Upper lobe of left lung (tissue), 6 donors: Measurements from ENCODE around the gene DOCK10. TPM values are rescaled to one million over a fixed set of nuclear protein-coding genes. Genes with fewer than 3 reads are reported as not detected.

Source experiments
- ATAC-seq, 2 donors: fragments of 200-7000 bp; cut with Tn5 transposase; one replicate each; pipeline ENCODE4 v1.9.1; 2022; ENCODE audit warnings: mild to moderate bottlenecking in 2 of 2, moderate library complexity in 2 of 2; ENCODE audit not compliant: low FRiP score in 2 of 2
- DNase-seq, 2 donors: peaks; one replicate each; pipeline ENCODE4 v3.0.0-alpha.2; 2019 to 2020
- H3K27ac ChIP-seq, 4 donors: fragments of 200-600 bp; sonication (generic); one replicate each; pipeline ENCODE4 v1.5.1; 2016 to 2019
- H3K27me3 ChIP-seq, 4 donors: fragments of 200-600 bp; sonication (generic); one replicate each; pipeline ENCODE4 v1.5.1; 2017 to 2019
- H3K36me3 ChIP-seq, 4 donors: fragments of 200-600 bp; sonication (generic); one replicate each; pipeline ENCODE4 v1.5.1; 2016 to 2019
- H3K4me1 ChIP-seq, 4 donors: fragments of 200-600 bp; sonication (generic); one replicate each; pipeline ENCODE4 v1.5.1; 2018 to 2019
- H3K4me3 ChIP-seq, 4 donors: fragments of 200-600 bp; sonication (generic); one replicate each; pipeline ENCODE4 v1.5.1; 2017 to 2019; ENCODE audit warnings: mild to moderate bottlenecking in 2 of 4, moderate library complexity in 1 of 4
- H3K9me3 ChIP-seq, 4 donors: fragments of 200-600 bp; sonication (generic); one replicate each; pipeline ENCODE4 v1.5.1; 2018 to 2019
- CTCF ChIP-seq, 6 experiments: fragments of 450-650 bp in 4 of 6; fragments of 200-600 bp in 2 of 6; sonication (generic) in 2 of 6; IDR thresholded peaks; one replicate each; pipeline ENCODE4 v1.5.1; 2016 to 2019; ENCODE audit warnings: antibody characterized with exemption in 6 of 6
- EP300 ChIP-seq, 4 donors: sonication (generic); formaldehyde crosslinking; IDR thresholded peaks; one replicate each; pipeline ENCODE4 v1.5.1; 2017; ENCODE audit warnings: antibody characterized with exemption in 4 of 4, control low read depth in 2 of 4
- POLR2A ChIP-seq, 4 donors: fragments of 450-650 bp; IDR thresholded peaks; one replicate each; pipeline ENCODE4 v1.5.1; 2016 to 2017; ENCODE audit warnings: antibody characterized with exemption in 4 of 4, mild to moderate bottlenecking in 2 of 4
- POLR2AphosphoS5 ChIP-seq, 2 donors: sonication (generic); formaldehyde crosslinking; IDR thresholded peaks; one replicate each; pipeline ENCODE4 v1.5.1; 2017; ENCODE audit warnings: antibody characterized with exemption in 2 of 2
- whole genome bisulfite sequencing, 2 donors: methylation state at CpG; one replicate each; pipeline ENCODE4 v1.1.5; 2017 to 2018; 5-methylcytosine and 5-hydroxymethylcytosine counted together
- total RNA-seq, 6 donors: library from RNA; depleted of rRNA in 4 of 6; stranded (reverse); fragments of >200 nt in 4 of 6; gene quantifications; one replicate each; pipeline versions ENCODE4 v1.1.0 to v1.2.1, GENCODE V29; 2016 to 2021
- donor health status: DM: no; HTN: no; CAD: no; lungs with moderate emphysema.
- donor health status: DM: no; HTN: yes; CAD: no; lungs with severe emphysema.

Gene DOCK10
- total RNA-seq, 6 donors from 2014 or later = 17.6 to 127 (median 39.9) TPM

- 76 to 83% methylated on average over 10 of the region's 10 CpGs for WGBS, 2 donors
These were observed 15.1 kb downstream of the DOCK10 start for GRCh38 chr2:225027061-225027762.

GRCh38 chr2:225025917-225026571 lies 16.2 kb downstream of the DOCK10 start:
- Histone ChIP-seq H3K27me3 (no peaks in the 10 kb centered on the region), H3K36me3 (no peaks in the 10 kb centered on the region), H3K4me3 (no peak overlapping the region), H3K27ac (peak overlapping the region in 2 of 4 donors; percentile 12 to 21), H3K9me3 (no peaks in the 10 kb centered on the region), H3K4me1 (peaks cover 0 to 16% (median 3%) of the 10 kb centered on the region in 4 donors)
- TF ChIP-seq EP300 (IDR thresholded peaks at IDR 0.05) (no peak), POLR2A (IDR thresholded peaks at IDR 0.05) (no peak), POLR2AphosphoS5 (IDR thresholded peaks at IDR 0.05) (no peak), CTCF (IDR thresholded peaks at IDR 0.05) (no peak)
- ATAC-seq (peak; percentile 65 to 81), DNase-seq (peak in 1 of 2 donors; percentile 40)
- WGBS, 2 donors = 45 to 47% methylated on average over 2 of the region's 2 CpGs

More at GRCh38 chr2:225027061-225027762, 15.1 kb downstream of the DOCK10 start:
- TF ChIP-seq POLR2AphosphoS5 (IDR thresholded peaks at IDR 0.05) (no peak), EP300 (IDR thresholded peaks at IDR 0.05) (no peak), CTCF (IDR thresholded peaks at IDR 0.05) (no peak), POLR2A (IDR thresholded peaks at IDR 0.05) (no peak)
- Histone ChIP-seq H3K27ac (no peak overlapping the region), H3K4me3 (no peak overlapping the region), H3K27me3 (no peaks in the 10 kb centered on the region), H3K4me1 (peaks cover 0 to 16% (median 3%) of the 10 kb centered on the region in 4 donors), H3K36me3 (no peaks in the 10 kb centered on the region), H3K9me3 (no peaks in the 10 kb centered on the region)
- no peak for DNase-seq
- ATAC-seq = peak in 1 of 2 donors; percentile 25

- Histone ChIP-seq H3K4me3 (no peak overlapping the region), H3K27me3 (no peaks in the 10 kb centered on the region), H3K36me3 (no peaks in the 10 kb centered on the region), H3K9me3 (no peaks in the 10 kb centered on the region), H3K27ac (no peak overlapping the region), H3K4me1 (peaks cover 0 to 14% (median 3%) of the 10 kb centered on the region in 4 donors)
- ATAC-seq (no peak), DNase-seq (no peak)
- TF ChIP-seq POLR2AphosphoS5 (IDR thresholded peaks at IDR 0.05) (no peak), EP300 (IDR thresholded peaks at IDR 0.05) (no peak)
- 59 to 69% methylated on average over 4 of the region's 4 CpGs for WGBS, 2 donors
These were observed 20.1 kb downstream of the DOCK10 start for GRCh38 chr2:225022188-225022587.

GRCh38 chr2:225020168-225020849 lies 22.0 kb downstream of the DOCK10 start:
- H3K27me3 ChIP-seq = no peaks in the 10 kb centered on the region
- H3K27ac ChIP-seq = no peak overlapping the region
- H3K4me1 ChIP-seq = no peaks in the 10 kb centered on the region
- no peaks in the 10 kb centered on the region for H3K9me3 ChIP-seq
- 72 to 73% methylated on average over 3 of the region's 3 CpGs for WGBS, 2 donors
- TF ChIP-seq EP300 (IDR thresholded peaks at IDR 0.05) = no peak
- no peak for TF ChIP-seq POLR2AphosphoS5 (IDR thresholded peaks at IDR 0.05)
- no peak for TF ChIP-seq CTCF (IDR thresholded peaks at IDR 0.05)
- TF ChIP-seq POLR2A (IDR thresholded peaks at IDR 0.05) = no peak
- no peak for DNase-seq
- H3K36me3 ChIP-seq = no peaks in the 10 kb centered on the region
- H3K4me3 ChIP-seq = no peak overlapping the region
- no peak for ATAC-seq

GRCh38 chr2:225019105-225019504 lies 23.2 kb downstream of the DOCK10 start:
- H3K4me1 ChIP-seq = no peaks in the 10 kb centered on the region
- H3K9me3 ChIP-seq = no peaks in the 10 kb centered on the region
- H3K4me3 ChIP-seq = no peak overlapping the region
- H3K27me3 ChIP-seq = no peaks in the 10 kb centered on the region
- WGBS, 2 donors = 70 to 79% methylated on average over 4 of the region's 4 CpGs
- TF ChIP-seq CTCF (IDR thresholded peaks at IDR 0.05) (no peak), POLR2AphosphoS5 (IDR thresholded peaks at IDR 0.05) (no peak), EP300 (IDR thresholded peaks at IDR 0.05) (no peak), POLR2A (IDR thresholded peaks at IDR 0.05) (no peak)
- no peaks in the 10 kb centered on the region for H3K36me3 ChIP-seq
- DNase-seq (no peak), ATAC-seq (no peak)
- no peak overlapping the region for H3K27ac ChIP-seq
